Measurements from ENCODE around the gene COPS7A. TPM values are rescaled to one million over a fixed set of nuclear protein-coding genes. Genes with fewer than 3 reads are reported as not detected.

COPS7A gene
- total RNA-seq, 2 donors from 2014 or later, result 69.9 to 78.2 TPM

DNA sequence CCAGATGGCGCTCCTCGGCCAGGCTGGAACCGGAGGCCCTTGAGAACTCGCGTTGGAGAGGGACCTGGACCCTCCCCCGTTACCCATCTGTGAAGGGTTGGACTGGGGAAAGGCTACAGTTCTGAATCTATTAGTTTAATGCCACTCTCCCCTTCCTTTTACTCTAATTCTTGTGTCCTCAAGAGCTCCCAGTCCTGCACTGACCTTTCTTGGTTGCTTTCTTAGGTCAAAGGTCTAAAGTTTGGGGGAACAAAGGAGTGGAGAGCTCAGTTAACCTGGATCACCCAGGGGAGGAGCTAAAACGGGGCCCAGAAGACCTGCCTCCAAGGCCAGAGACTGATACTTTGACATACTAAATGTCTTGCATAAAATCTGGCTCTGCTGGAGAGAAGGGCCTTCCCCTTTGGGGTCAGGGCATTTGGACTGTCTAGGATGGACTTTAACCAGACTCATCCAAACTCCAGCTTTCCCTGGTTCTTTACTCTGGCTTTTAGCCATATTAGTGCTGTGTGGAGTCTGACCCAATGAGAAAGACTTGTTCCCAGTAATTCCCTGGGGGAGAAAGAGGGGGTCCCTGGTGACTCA, 30.0 kb downstream of the COPS7A start:
- Histone ChIP-seq H3K4me3 (no peak overlapping the region), H3K36me3 (peaks cover 26% of the 10 kb centered on the region), H3K27ac (peak overlapping the region; percentile 44 to 92), H3K4me1 (ENCODE audit: control insufficient read depth in 1 of 2, low read depth in 2 of 2) (peaks cover 9 to 22% of the 10 kb centered on the region in 2 donors), H3K9me3 (no peaks in the 10 kb centered on the region), H3K27me3 (replicated peaks; ENCODE audit: insufficient read depth) (no peaks in the 10 kb centered on the region)
- TF ChIP-seq, protein P1, sequence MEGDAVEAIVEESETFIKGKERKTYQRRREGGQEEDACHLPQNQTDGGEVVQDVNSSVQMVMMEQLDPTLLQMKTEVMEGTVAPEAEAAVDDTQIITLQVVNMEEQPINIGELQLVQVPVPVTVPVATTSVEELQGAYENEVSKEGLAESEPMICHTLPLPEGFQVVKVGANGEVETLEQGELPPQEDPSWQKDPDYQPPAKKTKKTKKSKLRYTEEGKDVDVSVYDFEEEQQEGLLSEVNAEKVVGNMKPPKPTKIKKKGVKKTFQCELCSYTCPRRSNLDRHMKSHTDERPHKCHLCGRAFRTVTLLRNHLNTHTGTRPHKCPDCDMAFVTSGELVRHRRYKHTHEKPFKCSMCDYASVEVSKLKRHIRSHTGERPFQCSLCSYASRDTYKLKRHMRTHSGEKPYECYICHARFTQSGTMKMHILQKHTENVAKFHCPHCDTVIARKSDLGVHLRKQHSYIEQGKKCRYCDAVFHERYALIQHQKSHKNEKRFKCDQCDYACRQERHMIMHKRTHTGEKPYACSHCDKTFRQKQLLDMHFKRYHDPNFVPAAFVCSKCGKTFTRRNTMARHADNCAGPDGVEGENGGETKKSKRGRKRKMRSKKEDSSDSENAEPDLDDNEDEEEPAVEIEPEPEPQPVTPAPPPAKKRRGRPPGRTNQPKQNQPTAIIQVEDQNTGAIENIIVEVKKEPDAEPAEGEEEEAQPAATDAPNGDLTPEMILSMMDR (IDR thresholded peaks at IDR 0.05), result peak; percentile 92
- no peak for DNase-seq (ENCODE audit: low spot score)
- ATAC-seq (ENCODE audit: insufficient number of reproducible peaks, low FRiP score, low read depth), result no peak

DNA sequence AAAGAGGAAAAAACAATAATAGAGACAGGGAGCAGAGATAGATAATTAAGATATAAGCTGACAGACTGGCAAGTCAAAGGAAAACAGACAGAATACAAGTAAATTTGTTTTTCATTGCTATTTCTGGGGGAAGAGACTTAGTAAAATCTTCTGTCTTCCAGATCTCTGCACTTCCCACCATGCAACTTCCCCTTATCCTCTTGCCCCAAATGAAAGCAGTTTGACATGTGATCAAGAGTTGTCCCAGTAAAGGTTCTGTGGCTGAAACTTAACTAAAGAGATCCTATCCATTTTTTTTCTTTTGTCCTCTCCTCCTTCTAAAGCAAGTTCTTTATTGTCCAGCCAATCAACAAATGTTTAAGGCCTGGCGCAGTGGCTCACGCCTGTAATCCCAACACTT, 30.6 kb downstream of the COPS7A start:
- no peak overlapping the region for H3K4me3 ChIP-seq
- DNase-seq (ENCODE audit: low spot score), result no peak
- ATAC-seq (ENCODE audit: insufficient number of reproducible peaks, low FRiP score, low read depth), result no peak
- peaks cover 9 to 22% of the 10 kb centered on the region in 2 donors for H3K4me1 ChIP-seq (ENCODE audit: control insufficient read depth in 1 of 2, low read depth in 2 of 2)
- TF ChIP-seq, protein P1 (IDR thresholded peaks at IDR 0.05), result no peak
- no peaks in the 10 kb centered on the region for H3K27me3 ChIP-seq (replicated peaks; ENCODE audit: insufficient read depth)
- peaks cover 20% of the 10 kb centered on the region for H3K36me3 ChIP-seq
- H3K27ac ChIP-seq, result no peak overlapping the region
- H3K9me3 ChIP-seq, result no peaks in the 10 kb centered on the region

DNA sequence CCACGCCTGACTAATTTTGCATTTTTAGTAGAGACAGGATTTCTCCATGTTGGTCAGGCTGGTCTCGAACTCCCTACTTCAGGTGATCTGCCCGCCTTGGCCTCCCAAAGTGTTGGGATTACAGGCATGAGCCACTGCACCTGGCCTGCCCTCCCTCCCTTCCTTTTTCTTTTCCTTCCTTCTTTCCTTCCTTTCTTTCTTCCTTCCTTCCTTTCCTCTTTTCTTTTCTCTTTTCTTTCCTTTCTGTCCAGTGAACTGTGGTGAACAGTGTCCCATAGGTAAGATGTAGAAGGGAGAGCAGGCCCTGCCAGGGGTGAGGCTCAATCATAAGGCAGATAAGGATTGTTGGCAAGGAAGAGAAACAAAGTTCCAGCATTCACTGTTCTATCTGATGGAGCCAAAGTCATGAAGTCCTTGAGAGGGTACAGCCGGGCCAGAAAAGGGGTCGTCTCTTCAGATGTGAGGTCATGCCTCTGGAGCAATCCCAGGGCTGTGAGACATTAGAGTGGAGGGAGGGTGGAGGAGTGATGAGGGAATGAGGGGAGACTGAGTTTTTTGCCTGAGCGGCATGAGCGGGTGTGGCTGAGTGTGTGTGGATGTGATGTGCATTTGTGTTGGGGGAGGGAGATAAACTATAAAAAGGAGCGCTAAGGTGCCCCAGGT, 33.3 kb downstream of the COPS7A start:
- TF ChIP-seq, protein P1 (IDR thresholded peaks at IDR 0.05), result no peak
- ATAC-seq (ENCODE audit: insufficient number of reproducible peaks, low FRiP score, low read depth), result no peak
- Histone ChIP-seq H3K4me1 (ENCODE audit: control insufficient read depth in 1 of 2, low read depth in 2 of 2) (peaks cover 2 to 8% of the 10 kb centered on the region in 2 donors), H3K4me3 (no peak overlapping the region), H3K36me3 (no peaks in the 10 kb centered on the region), H3K9me3 (no peaks in the 10 kb centered on the region), H3K27ac (no peak overlapping the region), H3K27me3 (replicated peaks; ENCODE audit: insufficient read depth) (no peaks in the 10 kb centered on the region)
- no peak for DNase-seq (ENCODE audit: low spot score)

DNA sequence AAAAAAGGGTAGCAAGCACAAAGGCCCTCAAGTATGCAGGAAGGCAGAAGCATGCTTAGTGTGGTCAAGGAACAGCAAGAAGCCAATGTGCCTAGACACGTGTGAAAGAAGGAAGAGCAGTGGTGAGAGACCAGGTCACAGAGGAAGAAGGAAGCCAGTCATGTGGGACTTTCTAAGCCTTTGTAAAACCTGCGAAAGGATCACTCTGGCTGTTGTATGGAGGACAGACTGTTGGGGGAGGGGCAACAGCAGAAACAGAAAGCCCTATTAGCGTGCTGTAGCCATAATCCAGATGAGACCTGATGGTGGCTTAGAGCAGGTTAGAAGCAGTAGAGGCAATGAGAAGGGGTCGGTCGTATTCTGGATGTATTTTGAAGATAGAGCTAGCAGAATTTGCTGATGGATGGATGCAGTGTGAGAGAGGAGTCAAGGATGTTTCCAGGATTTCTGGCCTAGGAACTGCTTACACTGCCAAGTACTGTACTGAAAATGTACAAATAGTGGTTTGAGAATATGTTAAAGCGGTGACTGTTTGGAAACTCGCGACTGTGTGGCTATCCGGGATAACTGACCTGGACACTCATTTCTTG, 34.8 kb downstream of the COPS7A start:
- TF ChIP-seq, protein P1 (IDR thresholded peaks at IDR 0.05), result no peak
- H3K4me3 ChIP-seq, result no peak overlapping the region
- DNase-seq (ENCODE audit: low spot score) (no peak), ATAC-seq (ENCODE audit: insufficient number of reproducible peaks, low FRiP score, low read depth) (no peak)
- H3K27ac ChIP-seq, result no peak overlapping the region
- no peaks in the 10 kb centered on the region for H3K9me3 ChIP-seq
- no peaks in the 10 kb centered on the region for H3K36me3 ChIP-seq
- peaks cover 5 to 17% of the 10 kb centered on the region in 2 donors for H3K4me1 ChIP-seq (ENCODE audit: control insufficient read depth in 1 of 2, low read depth in 2 of 2)
- no peaks in the 10 kb centered on the region for H3K27me3 ChIP-seq (replicated peaks; ENCODE audit: insufficient read depth)

DNA sequence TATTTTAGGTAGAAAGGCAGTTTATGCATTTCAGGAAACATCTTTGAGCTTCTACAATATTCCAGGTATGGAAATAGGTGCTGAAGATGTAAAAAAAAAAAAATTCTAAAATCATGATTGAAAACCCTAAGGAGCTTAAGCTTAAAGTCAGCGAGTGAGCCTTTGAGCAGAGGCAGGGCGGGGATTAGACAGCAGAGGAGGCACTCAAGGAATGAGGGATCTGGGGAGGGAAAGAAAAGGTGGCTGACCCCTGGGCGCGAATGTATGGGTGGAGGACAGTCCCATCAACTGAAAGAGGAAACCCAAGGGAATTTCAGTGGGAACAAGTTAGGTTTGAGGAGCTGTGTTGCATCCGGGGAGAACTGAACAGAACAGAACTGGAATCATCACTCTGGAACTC, 35.9 kb downstream of the COPS7A start:
- TF ChIP-seq, protein P1 (IDR thresholded peaks at IDR 0.05), result no peak
- Histone ChIP-seq H3K36me3 (no peaks in the 10 kb centered on the region), H3K4me1 (ENCODE audit: control insufficient read depth in 1 of 2, low read depth in 2 of 2) (peaks cover 5 to 17% of the 10 kb centered on the region in 2 donors), H3K4me3 (no peak overlapping the region), H3K27me3 (replicated peaks; ENCODE audit: insufficient read depth) (no peaks in the 10 kb centered on the region), H3K9me3 (no peaks in the 10 kb centered on the region), H3K27ac (no peak overlapping the region)
- DNase-seq (ENCODE audit: low spot score) (no peak), ATAC-seq (ENCODE audit: insufficient number of reproducible peaks, low FRiP score, low read depth) (no peak)
